HG03135 (cell line): ENCODE measurements around the gene RIMKLB.
"Not testable (repeated sequence)": the region's sequence is repeated elsewhere in the genome, so short reads cannot be mapped to it uniquely, and the experiment has no call there.

Source experiments
- ATAC-seq: cut with Tn5 transposase; IDR thresholded peaks from one replicate; pipeline ENCODE4 v1.9.1; 2021; ENCODE audit warnings: mild to moderate bottlenecking, moderate library complexity; ENCODE audit not compliant: unreplicated experiment

Gene RIMKLB

DNA sequence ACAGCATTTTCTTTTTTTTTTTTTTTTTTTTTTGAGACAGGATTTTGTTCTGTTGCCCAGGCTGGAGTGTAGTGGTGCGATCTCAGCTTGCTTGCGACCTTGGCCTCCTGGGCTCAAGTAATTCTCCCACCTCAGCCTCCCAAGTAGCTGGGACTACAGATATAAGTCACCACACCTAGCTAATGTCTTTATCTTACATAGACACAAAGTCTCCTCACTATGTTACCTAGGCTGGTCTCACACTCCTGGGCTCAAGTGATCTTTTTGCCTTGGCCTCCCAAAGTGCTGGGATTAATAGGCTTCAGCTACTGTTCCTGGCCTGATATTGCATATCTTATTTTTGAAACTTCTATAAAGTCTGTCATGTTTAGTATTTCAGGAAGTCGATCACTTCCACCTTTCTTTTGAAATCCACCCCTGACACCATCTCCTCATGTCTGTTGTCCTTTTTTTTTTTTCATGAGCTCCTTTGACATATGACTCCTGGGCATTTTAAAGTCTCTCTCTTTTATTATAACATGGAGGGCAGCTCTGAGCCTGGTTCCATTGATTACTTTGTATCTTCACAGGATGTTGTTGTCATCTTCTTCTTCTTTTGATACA lies 118.8 kb downstream of the RIMKLB start:
- no peak for ATAC-seq

- ATAC-seq, result no peak
Observed at GRCh38 chr12:8817856-8818255, 120.1 kb downstream of the RIMKLB start.

GRCh38 chr12:8818526-8818925 lies 120.7 kb downstream of the RIMKLB start:
- no peak for ATAC-seq

GRCh38 chr12:8819666-8819980 lies 121.8 kb downstream of the RIMKLB start:
- no peak for ATAC-seq

DNA sequence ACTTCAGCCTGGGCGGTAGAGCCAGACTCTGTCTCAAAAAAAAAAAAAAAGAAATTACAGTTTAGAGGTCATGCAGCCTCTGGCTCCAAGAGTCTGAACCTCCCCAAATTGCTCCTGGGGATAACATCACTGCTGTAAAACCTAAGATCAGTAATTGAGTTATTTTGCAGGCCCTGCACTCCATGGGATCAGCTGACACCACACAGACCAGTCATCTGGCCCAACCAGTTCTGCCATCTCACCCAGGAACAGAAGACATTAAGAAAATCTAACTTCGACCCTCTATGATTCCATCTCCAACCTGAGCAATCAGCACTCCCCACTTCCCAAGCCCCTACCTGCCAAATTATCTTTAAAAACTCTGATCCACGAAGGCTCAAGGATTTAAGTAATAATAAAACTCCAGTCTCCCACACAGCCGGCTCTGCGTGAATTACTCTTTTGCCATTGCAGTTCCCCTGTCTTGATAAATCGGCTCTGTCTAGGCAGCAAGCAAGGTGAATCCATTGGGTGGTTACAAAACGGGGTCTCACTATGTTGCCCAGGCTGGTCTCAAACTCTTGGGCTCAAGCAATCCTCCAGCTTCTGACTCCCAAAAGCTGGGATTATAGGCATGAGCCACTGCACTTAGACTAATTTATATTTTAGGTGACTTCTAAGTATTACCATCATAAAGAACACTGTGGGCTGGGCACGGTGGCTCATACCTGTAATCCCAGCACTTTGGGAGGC lies 123.1 kb downstream of the RIMKLB start:
- not testable (repeated sequence) for ATAC-seq

GRCh38 chr12:8821591-8821990 lies 123.8 kb downstream of the RIMKLB start:
- ATAC-seq, result no peak

GRCh38 chr12:8822298-8822697 lies 124.5 kb downstream of the RIMKLB start, which contains the start of gene A2ML1:
A2ML1 (plus strand) TSS chr12:8822621; CDS start chr12:8822652, 31 bp downstream.
- no peak for ATAC-seq

DNA sequence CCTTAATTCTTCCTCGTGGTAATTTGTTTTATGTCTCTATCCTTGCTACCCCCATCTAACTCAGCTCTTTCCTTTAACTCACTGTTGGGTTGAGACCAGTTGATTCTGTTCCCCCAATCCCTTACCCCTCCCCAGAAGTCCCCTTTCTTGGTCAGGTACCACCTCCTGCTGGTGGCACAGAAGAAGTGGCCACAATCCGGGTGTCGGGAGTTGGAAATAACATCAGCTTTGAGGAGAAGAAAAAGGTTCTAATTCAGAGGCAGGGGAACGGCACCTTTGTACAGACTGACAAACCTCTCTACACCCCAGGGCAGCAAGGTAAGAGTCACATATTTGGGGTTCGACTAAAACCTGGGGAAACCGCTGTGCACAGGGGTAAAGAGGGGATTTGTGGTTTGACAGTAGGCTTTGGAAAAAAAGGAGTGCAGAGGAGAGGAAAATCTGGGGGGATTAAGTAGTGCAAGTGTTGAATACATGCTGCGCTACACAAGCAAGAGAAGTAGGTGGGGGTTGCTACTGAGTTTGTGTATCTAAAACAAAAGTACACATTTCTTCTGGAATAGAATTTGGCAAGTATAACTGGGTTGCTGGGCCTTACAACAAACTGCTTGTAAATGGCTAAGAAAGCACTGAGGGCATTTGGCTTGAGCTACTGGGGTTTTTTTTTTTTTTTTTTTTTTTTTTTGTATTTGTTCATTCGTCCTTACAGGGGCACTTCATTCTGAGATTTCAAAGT lies 125.9 kb downstream of the RIMKLB start:
- no peak for ATAC-seq

DNA sequence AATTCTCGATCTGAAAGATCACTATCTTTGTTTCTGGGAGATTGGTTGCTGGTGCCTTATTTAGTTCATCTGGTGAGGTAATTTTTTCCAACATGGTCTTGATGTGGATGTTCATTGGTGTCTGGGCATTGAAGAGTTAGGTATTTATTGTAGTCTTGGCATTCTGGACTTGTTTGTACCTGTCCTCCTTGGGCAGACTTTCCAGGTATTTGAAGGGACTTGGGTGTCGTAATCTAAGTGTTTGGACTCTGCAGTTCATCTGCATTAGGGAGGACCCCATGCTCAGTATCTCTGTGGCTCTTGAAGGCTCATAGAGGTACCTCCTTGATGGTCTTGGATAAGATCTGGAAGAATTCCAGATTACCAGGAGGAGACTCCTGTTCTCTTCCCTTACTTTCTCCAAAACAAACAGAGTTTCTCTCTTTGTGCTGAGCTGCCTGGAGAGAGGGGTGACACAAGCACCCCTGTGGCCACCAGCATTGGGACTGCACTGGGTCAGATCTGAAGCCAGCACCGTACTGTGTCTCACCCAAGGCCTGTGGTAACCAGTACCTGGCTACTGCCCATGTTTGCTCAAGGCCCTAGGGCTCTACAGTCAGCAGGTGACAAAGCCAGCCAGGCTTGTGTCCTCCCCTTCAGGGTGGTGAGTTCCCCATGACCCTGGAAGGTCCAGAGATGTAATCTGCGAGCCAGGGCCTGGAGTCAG lies 129.9 kb downstream of the RIMKLB start:
- no peak for ATAC-seq

GRCh38 chr12:8828257-8829124 lies 130.7 kb downstream of the RIMKLB start:
- ATAC-seq, result no peak

DNA sequence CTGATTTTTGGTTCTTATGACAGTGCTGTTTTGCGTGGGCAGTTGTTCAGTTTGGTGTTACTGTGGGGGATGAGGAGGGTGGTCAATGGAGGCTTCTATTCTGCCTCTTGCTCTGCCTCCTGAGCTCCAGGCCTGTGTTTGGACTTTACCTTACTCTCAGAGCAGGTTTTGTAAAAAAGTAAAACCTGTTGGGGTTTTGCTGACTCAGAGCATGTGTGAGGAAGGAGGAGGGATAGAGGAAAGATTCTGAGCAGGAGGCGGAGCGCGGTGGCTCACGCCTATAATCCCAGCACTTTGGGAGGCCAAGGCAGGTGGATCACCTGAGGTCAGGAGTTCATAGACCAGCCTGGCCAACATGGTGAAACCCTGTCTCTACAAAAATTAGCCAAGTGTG lies 131.3 kb downstream of the RIMKLB start:
- ATAC-seq, result no peak

GRCh38 chr12:8829621-8830020 lies 131.8 kb downstream of the RIMKLB start:
- ATAC-seq, result no peak

DNA sequence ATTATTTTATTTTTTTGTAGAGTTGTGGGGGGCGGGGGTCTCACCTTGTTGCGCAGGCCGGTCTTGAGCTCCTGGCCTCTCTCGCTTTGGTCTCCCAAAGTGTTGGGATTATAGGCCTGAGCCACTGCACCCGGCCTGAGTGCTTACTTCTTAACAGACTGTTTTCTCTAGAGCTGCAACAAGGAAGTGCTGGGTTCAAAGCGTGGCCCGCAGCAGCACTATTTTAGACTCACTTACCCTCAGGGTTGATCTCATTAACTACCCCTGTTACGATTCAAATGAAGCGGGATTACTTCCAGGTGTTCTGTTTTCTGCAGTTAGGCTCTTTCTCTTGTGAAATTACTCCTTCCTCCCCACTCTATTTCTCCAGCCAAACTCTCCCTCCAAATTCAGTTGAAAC lies 133.3 kb downstream of the RIMKLB start:
- ATAC-seq, result no peak

DNA sequence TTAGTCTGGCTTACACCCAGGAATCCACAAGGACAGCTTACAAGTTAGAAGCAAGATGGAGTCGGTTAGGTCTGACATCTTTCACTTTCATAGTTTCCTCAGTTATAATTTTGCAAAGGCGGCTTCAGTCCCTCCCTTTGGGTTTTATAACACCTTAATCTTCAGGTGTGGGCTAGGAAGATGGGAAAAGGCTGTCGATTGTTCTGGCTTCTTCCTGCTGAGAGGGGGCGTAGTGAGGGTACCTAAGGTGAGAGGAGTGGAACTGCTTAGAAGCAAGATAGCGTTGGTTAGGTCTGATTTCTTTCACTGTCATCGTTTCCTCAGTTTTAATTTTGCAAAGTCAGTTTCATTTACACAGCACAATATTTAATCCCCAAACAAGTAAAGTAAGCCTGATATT lies 134.7 kb downstream of the RIMKLB start:
- no peak for ATAC-seq
